ENCODE results near the gene NEDD4L.

The NEDD4L gene

DNA sequence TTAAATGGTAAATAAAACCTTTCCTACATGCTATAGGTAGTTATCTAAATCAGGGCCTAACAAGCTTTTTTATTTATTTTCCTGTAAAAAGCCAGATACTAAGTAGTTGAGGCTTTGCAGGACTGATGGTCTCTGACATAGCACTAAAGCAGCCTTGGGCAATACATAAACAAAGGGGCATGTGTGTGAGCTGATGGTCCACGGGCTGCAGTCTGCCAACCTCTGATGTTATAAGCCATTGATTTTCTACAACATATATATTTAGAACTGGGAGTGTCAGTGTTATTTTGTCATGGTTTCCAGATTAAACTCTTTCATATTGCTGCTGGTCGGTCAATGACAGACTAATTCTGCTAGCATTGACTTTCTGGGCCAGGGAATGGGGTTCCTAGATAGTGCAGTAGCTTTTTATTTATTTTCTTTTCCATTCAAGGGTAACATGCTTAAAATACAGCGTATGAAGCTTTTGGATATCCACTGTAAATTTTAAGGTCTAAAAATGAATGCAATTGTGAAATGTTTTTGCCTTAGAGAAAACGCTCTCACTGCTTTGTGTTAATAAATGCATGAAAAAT, 134.0 kb downstream of the NEDD4L start:
- no peaks in the 10 kb centered on the region for H3K9me3 ChIP-seq (ENCODE audit: insufficient read depth, low read length)
- H4K20me1 ChIP-seq (ENCODE audit: low read depth, low read length), result peaks cover 5% of the 10 kb centered on the region
- H2AFZ ChIP-seq (ENCODE audit: low read depth, low read length, severe bottlenecking), result no peak overlapping the region
- no peaks in the 10 kb centered on the region for H3K27me3 ChIP-seq (ENCODE audit: low read length)
- H3K79me2 ChIP-seq (ENCODE audit: insufficient read depth, low read length), result no peaks in the 10 kb centered on the region
- no peaks in the 10 kb centered on the region for H3F3A ChIP-seq (ENCODE audit: insufficient read depth)
- H3K4me3 ChIP-seq (ENCODE audit: insufficient read depth, low read length, poor library complexity, severe bottlenecking), result no peak overlapping the region
- no peaks in the 10 kb centered on the region for H3K36me3 ChIP-seq (ENCODE audit: low read length)
- no peak overlapping the region for H3K9ac ChIP-seq (ENCODE audit: low read length)
- H3K9me2 ChIP-seq (replicated peaks; ENCODE audit: insufficient read depth, low read length), result no peaks in the 10 kb centered on the region
- TF ChIP-seq CTCF (IDR thresholded peaks at IDR 0.05; ENCODE audit: insufficient read depth, low read length, poor library complexity, severe bottlenecking), result no peak
- no peak for TF ChIP-seq EZH2phosphoT487 (conservative IDR thresholded peaks at IDR 0.05; ENCODE audit: low read length)
- no peak overlapping the region for H3K4me2 ChIP-seq (ENCODE audit: low read depth, low read length, poor library complexity, severe bottlenecking)
- H3K27ac ChIP-seq (ENCODE audit: low read depth, low read length), result no peak overlapping the region

GRCh38 chr18:58178511-58178910, 134.5 kb downstream of the NEDD4L start:
- H3K79me2 ChIP-seq (ENCODE audit: insufficient read depth, low read length), result no peaks in the 10 kb centered on the region
- no peak overlapping the region for H3K27ac ChIP-seq (ENCODE audit: low read depth, low read length)
- no peak overlapping the region for H3K4me2 ChIP-seq (ENCODE audit: low read depth, low read length, poor library complexity, severe bottlenecking)

GRCh38 chr18:58180172-58180571, 136.1 kb downstream of the NEDD4L start:
- no peaks in the 10 kb centered on the region for H3K27me3 ChIP-seq (ENCODE audit: low read length)
- no peaks in the 10 kb centered on the region for H3K9me2 ChIP-seq (replicated peaks; ENCODE audit: insufficient read depth, low read length)
- H3K4me2 ChIP-seq (ENCODE audit: low read depth, low read length, poor library complexity, severe bottlenecking), result no peak overlapping the region
- H3K4me3 ChIP-seq (ENCODE audit: insufficient read depth, low read length, poor library complexity, severe bottlenecking), result no peak overlapping the region
- H3K9ac ChIP-seq (ENCODE audit: low read length), result no peak overlapping the region
- H3K36me3 ChIP-seq (ENCODE audit: low read length), result no peaks in the 10 kb centered on the region
- H3K79me2 ChIP-seq (ENCODE audit: insufficient read depth, low read length), result no peaks in the 10 kb centered on the region
- H3K27ac ChIP-seq (ENCODE audit: low read depth, low read length), result no peak overlapping the region
- no peak for TF ChIP-seq CTCF (IDR thresholded peaks at IDR 0.05; ENCODE audit: insufficient read depth, low read length, poor library complexity, severe bottlenecking)
- no peak for TF ChIP-seq EZH2phosphoT487 (conservative IDR thresholded peaks at IDR 0.05; ENCODE audit: low read length)
- H2AFZ ChIP-seq (ENCODE audit: low read depth, low read length, severe bottlenecking), result no peak overlapping the region
- H3K9me3 ChIP-seq (ENCODE audit: insufficient read depth, low read length), result no peaks in the 10 kb centered on the region
- H4K20me1 ChIP-seq (ENCODE audit: low read depth, low read length), result peaks cover 5% of the 10 kb centered on the region
- H3F3A ChIP-seq (ENCODE audit: insufficient read depth), result no peaks in the 10 kb centered on the region

More at GRCh38 chr18:58178511-58178910, 134.5 kb downstream of the NEDD4L start:
- Histone ChIP-seq H2AFZ (ENCODE audit: low read depth, low read length, severe bottlenecking) (no peak overlapping the region), H3F3A (ENCODE audit: insufficient read depth) (no peaks in the 10 kb centered on the region), H3K27me3 (ENCODE audit: low read length) (no peaks in the 10 kb centered on the region), H3K9me3 (ENCODE audit: insufficient read depth, low read length) (no peaks in the 10 kb centered on the region), H3K4me3 (ENCODE audit: insufficient read depth, low read length, poor library complexity, severe bottlenecking) (no peak overlapping the region), H3K9ac (ENCODE audit: low read length) (no peak overlapping the region), H3K36me3 (ENCODE audit: low read length) (no peaks in the 10 kb centered on the region), H4K20me1 (ENCODE audit: low read depth, low read length) (peaks cover 5% of the 10 kb centered on the region), H3K9me2 (replicated peaks; ENCODE audit: insufficient read depth, low read length) (no peaks in the 10 kb centered on the region)
- TF ChIP-seq CTCF (IDR thresholded peaks at IDR 0.05; ENCODE audit: insufficient read depth, low read length, poor library complexity, severe bottlenecking), result no peak
- no peak for TF ChIP-seq EZH2phosphoT487 (conservative IDR thresholded peaks at IDR 0.05; ENCODE audit: low read length)
